Osteoblast (primary cell): ENCODE data around the gene B3GNT3. TPM values are rescaled to one million over a fixed set of nuclear protein-coding genes. Genes with fewer than 3 reads are reported as not detected.

Experiments
- DNase-seq: peaks from one replicate; pipeline ENCODE4 v3.0.0; 2011; ENCODE audit warnings: low spot score, mixed read lengths; ENCODE audit not compliant: insufficient read length; ENCODE audit errors: missing footprints
- H2AFZ ChIP-seq: 2 replicates; pipeline ENCODE4 v1.6.0; 2011; ENCODE audit warnings: mild to moderate bottlenecking, low read length
- H3K27ac ChIP-seq: 2 replicates; pipeline ENCODE4 v1.5.1; 2011; ENCODE audit warnings: mild to moderate bottlenecking, low read depth, low read length, moderate library complexity
- H3K27me3 ChIP-seq: 2 replicates; pipeline ENCODE4 v1.6.0; 2012; ENCODE audit warnings: mild to moderate bottlenecking, control low read depth, inconsistent platforms, low read length, moderate library complexity; ENCODE audit not compliant: insufficient read depth
- H3K36me3 ChIP-seq: 2 replicates; pipeline ENCODE4 v1.5.1; 2011; ENCODE audit warnings: mild to moderate bottlenecking, low read length, control low read depth, moderate library complexity; ENCODE audit not compliant: insufficient read depth
- H3K4me1 ChIP-seq: 2 replicates; pipeline ENCODE4 v1.5.1; 2011; ENCODE audit warnings: mild to moderate bottlenecking, low read length, control low read depth, moderate library complexity; ENCODE audit not compliant: insufficient read depth
- H3K4me2 ChIP-seq: 2 replicates; pipeline ENCODE4 v1.6.0; 2011; ENCODE audit warnings: mild to moderate bottlenecking, low read length; ENCODE audit not compliant: insufficient read depth
- H3K4me3 ChIP-seq: fragments of 200-600 bp; sonication (generic); 3 replicates; pipeline ENCODE4 v1.5.1; 2012; ENCODE audit warnings: mild to moderate bottlenecking, low read length, inconsistent platforms; ENCODE audit not compliant: insufficient read depth
- H3K79me2 ChIP-seq: 2 replicates; pipeline ENCODE4 v1.6.0; 2012; ENCODE audit warnings: mild to moderate bottlenecking, low read length, control low read depth, inconsistent platforms; ENCODE audit not compliant: insufficient read depth
- H3K9me3 ChIP-seq: 2 replicates; pipeline ENCODE4 v1.5.1; 2011; ENCODE audit warnings: low read depth, low read length, control low read depth
- H4K20me1 ChIP-seq: 2 replicates; pipeline ENCODE4 v1.6.0; 2012; ENCODE audit warnings: mild to moderate bottlenecking, low read length, control low read depth; ENCODE audit not compliant: insufficient read depth
- total RNA-seq: library from RNA; depleted of rRNA; stranded (reverse); fragments of >200 nt; gene quantifications from 2 replicates; pipeline ENCODE4 v1.2.3, GENCODE V29; 2012
- TF ChIP-seq, protein P1 (sequence below): IDR thresholded peaks from 2 replicates; pipeline ENCODE4 v1.5.1; 2011; ENCODE audit warnings: mild to moderate bottlenecking, low read depth, low read length, moderate library complexity; ENCODE audit errors: extremely low read depth

Gene B3GNT3
- total RNA-seq, 1 donor, result not detected

DNA sequence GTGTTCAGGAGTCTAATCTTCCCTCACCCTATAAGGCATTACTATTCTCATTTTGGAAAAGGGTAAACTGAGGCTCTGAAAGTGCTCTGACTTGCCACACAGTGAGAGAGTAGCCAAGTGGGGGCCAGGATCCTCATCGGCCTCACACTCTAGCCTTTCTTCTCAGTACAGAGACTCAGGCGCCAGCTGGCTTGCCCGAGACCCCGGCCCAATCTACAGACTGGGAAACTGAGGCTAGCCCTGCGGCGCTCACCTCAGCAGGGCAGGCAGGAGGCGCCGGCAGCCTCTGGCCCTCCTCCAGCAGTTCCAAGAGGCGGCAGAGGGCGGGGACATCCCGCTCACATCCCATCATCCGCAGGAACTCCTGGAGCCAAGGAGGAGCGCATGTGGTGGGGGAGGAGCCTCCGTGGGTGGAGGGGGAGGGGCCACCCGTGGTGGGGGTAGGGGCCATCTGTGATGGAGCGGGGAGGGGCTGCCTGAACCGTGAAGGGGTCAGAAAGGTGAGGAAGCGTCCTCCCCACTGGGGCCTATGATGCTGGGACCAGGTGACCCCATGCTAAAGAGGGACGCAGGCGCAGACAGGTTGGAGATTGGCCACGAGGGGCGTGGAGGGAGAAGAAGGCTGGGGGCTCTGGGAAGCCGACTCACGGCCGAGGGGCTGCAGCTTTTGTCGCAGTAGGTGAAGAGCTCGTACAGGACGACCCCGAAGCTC lies 35.1 kb downstream of the B3GNT3 start:
- Histone ChIP-seq H3K27ac (no peak overlapping the region), H3K9me3 (no peaks in the 10 kb centered on the region), H3K36me3 (no peaks in the 10 kb centered on the region), H4K20me1 (no peaks in the 10 kb centered on the region), H2AFZ (no peak overlapping the region), H3K4me1 (no peaks in the 10 kb centered on the region), H3K79me2 (no peaks in the 10 kb centered on the region), H3K4me2 (no peak overlapping the region), H3K27me3 (no peaks in the 10 kb centered on the region), H3K4me3 (no peak overlapping the region)
- DNase-seq, result peak; percentile 65
- TF ChIP-seq, protein P1, sequence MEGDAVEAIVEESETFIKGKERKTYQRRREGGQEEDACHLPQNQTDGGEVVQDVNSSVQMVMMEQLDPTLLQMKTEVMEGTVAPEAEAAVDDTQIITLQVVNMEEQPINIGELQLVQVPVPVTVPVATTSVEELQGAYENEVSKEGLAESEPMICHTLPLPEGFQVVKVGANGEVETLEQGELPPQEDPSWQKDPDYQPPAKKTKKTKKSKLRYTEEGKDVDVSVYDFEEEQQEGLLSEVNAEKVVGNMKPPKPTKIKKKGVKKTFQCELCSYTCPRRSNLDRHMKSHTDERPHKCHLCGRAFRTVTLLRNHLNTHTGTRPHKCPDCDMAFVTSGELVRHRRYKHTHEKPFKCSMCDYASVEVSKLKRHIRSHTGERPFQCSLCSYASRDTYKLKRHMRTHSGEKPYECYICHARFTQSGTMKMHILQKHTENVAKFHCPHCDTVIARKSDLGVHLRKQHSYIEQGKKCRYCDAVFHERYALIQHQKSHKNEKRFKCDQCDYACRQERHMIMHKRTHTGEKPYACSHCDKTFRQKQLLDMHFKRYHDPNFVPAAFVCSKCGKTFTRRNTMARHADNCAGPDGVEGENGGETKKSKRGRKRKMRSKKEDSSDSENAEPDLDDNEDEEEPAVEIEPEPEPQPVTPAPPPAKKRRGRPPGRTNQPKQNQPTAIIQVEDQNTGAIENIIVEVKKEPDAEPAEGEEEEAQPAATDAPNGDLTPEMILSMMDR, result no peak

DNA sequence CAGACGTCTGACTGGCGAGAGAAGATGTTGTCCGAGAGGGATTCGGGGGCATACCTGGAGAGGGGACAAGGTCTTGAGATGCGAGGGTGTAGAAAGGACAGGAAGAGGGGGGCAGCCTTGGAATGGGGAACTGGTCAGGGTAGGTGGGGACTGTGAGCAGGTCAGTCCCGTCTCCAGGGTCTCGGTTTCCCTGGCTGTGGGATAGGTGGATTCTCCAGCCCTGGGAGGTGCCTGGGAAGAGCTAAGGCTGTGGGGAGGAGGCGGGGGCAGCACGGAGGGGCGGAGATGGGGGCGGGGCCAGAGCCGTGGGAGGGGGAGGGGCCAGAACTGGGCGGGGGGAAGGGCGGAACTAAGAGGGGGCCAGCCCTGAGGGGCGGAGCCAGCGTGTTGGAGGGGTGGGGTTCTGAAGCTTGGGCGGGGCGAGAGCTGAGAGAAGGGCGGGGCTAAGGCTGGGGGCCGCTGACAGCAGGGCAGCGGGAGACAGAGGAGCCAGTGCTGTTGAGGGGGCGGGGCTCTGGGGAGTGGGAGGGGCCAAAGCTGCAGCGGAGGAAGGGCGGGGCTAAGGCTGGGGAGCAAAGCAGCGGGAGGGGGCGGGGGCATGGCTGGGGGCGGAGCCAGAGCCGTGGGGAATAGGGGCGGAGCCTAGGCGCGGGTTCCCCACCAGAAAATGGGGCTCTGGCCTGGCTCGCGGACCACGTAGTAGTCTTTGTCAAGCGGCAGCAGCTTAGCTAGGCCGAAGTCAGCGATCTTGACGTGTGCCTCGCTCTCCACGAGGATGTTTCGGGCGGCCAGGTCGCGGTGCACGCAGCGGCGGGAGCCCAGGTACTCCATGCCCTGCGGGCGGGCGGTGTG lies 35.9 kb downstream of the B3GNT3 start:
- H3K27ac ChIP-seq, result no peak overlapping the region
- H3K4me1 ChIP-seq, result no peaks in the 10 kb centered on the region
- DNase-seq, result peak; percentile 94
- H3K36me3 ChIP-seq, result no peaks in the 10 kb centered on the region
- TF ChIP-seq, protein P1, result no peak
- no peaks in the 10 kb centered on the region for H3K9me3 ChIP-seq
- H3K4me3 ChIP-seq, result no peak overlapping the region
- no peak overlapping the region for H3K4me2 ChIP-seq
- no peak overlapping the region for H2AFZ ChIP-seq
- H4K20me1 ChIP-seq, result no peaks in the 10 kb centered on the region
- H3K27me3 ChIP-seq, result no peaks in the 10 kb centered on the region
- H3K79me2 ChIP-seq, result no peaks in the 10 kb centered on the region

DNA sequence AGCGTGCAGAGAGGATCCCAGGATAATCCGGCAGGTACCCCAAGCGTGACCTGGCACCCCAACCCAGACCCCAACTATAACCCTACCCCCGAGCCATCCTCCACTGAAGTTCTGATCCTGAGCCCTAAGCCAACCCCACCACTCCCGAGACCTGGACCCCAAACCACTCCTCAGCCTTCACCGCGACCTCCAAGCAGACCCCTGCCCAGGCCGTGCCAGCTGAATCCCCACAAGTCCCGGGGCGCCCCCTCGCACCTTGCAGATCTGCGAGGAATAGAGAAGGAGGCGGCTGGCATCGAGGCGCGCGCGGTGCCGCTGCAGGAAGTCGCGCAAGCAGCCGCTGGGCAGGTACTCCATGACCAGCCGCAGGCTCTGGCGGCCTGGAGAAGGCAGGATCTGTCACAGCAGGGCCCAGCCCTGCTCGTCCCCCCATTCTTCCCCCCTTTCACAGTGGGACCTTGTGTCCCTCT lies 36.5 kb downstream of the B3GNT3 start:
- no peaks in the 10 kb centered on the region for H3K27me3 ChIP-seq
- H3K4me2 ChIP-seq, result no peak overlapping the region
- TF ChIP-seq, protein P1, result no peak
- H3K27ac ChIP-seq, result no peak overlapping the region
- DNase-seq, result peak; percentile 53
- H3K4me3 ChIP-seq, result no peak overlapping the region
- no peaks in the 10 kb centered on the region for H3K4me1 ChIP-seq
- no peaks in the 10 kb centered on the region for H4K20me1 ChIP-seq
- no peaks in the 10 kb centered on the region for H3K9me3 ChIP-seq
- no peaks in the 10 kb centered on the region for H3K36me3 ChIP-seq
- H3K79me2 ChIP-seq, result no peaks in the 10 kb centered on the region
- H2AFZ ChIP-seq, result no peak overlapping the region
